VCaP (cell line): ENCODE results near the gene REV1.

Experiments
- H3K27ac ChIP-seq: fragments of 450-650 bp; 2 replicates; pipeline ENCODE4 v1.5.1; 2017
- CTCF ChIP-seq: fragments of 450-650 bp; conservative IDR thresholded peaks from 2 replicates; pipeline ENCODE4 v1.5.1; 2017; ENCODE audit warnings: mild to moderate bottlenecking, moderate library complexity

REV1 gene

GRCh38 chr2:99425022-99425421, 64.8 kb downstream of the REV1 start:
- TF ChIP-seq CTCF, result no peak
- no peak overlapping the region for H3K27ac ChIP-seq

- no peak for TF ChIP-seq CTCF
- no peak overlapping the region for H3K27ac ChIP-seq
These were observed 65.4 kb downstream of the REV1 start for GRCh38 chr2:99424371-99424770.

GRCh38 chr2:99422599-99422998, 67.2 kb downstream of the REV1 start:
- H3K27ac ChIP-seq, result no peak overlapping the region
- no peak for TF ChIP-seq CTCF

GRCh38 chr2:99421469-99421868, 68.3 kb downstream of the REV1 start:
- no peak for TF ChIP-seq CTCF
- no peak overlapping the region for H3K27ac ChIP-seq

GRCh38 chr2:99420751-99421299, 69.0 kb downstream of the REV1 start:
- H3K27ac ChIP-seq, result no peak overlapping the region
- no peak for TF ChIP-seq CTCF

- TF ChIP-seq CTCF, result no peak
- H3K27ac ChIP-seq, result no peak overlapping the region
These were observed 69.8 kb downstream of the REV1 start for GRCh38 chr2:99420031-99420430.

- no peak for TF ChIP-seq CTCF
- no peak overlapping the region for H3K27ac ChIP-seq
These were observed 72.4 kb downstream of the REV1 start for GRCh38 chr2:99417396-99417795.

- no peak overlapping the region for H3K27ac ChIP-seq
- no peak for TF ChIP-seq CTCF
These were observed 75.3 kb downstream of the REV1 start for GRCh38 chr2:99414566-99414965.
